ENCODE data around the gene HTR1B.

Gene HTR1B

GRCh38 chr6:77455271-77455670 lies 8.0 kb downstream of the HTR1B start:
- DNase-seq, result no peak

DNA sequence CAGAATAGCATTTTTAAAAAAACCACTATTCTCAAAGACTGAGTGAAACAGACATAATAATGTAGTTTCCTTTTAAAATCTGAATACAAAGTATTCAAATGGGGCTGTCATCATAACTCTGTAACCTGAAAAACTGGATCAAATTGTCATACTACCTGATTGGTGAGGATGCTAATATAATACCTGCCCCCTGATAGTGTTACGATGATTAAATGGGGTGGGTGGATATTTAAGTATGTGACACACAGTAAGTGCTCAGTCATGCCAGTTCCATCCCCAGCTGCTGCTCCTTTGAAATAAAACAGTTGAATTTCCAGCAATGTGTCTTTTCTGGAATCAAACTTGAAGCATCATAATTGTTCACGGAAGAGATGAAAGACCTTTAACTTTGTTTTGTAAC lies 8.9 kb downstream of the HTR1B start:
- DNase-seq, result no peak

DNA sequence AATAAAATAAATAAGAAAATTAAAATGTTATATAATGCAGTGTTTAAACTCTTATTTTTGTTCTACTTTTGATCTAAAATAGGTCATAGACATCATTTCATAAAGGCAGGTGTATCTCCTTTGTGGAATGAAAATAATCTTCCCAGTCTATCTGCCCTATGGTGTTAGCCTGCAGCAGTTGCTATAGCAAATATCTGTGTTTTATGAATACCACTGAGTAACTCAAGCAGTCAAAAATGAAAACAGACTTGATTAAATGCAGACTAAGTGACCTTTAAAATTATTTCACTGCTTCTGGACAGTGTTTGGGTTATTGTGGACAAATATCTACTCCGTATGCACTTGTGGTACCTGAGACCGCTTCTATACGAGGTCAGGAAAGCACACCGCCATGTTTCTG lies 11.8 kb downstream of the HTR1B start:
- no peak for DNase-seq

- DNase-seq, result no peak
Measured at GRCh38 chr6:77450924-77451323, 12.4 kb downstream of the HTR1B start.

DNA sequence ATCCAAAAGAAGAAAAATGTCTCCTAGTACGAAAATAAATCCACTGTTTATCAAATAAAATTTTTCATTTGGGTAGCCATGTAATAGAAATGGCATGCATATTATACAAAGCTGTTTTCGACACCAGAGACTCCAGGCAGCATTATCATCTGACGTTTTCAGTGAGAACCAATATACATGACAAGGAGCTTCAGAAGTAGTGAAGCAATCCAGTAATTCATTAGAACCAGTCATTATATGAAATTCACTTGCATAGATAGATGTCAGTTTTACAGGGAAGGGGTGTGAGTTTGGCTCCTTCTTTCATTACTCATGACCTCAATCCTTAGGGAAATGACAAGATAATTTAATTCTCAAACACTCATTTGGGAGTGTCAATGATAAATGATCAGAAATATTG lies 14.7 kb downstream of the HTR1B start:
- no peak for DNase-seq

- DNase-seq, result no peak
Measured at GRCh38 chr6:77447254-77447653, 16.0 kb downstream of the HTR1B start.

DNA sequence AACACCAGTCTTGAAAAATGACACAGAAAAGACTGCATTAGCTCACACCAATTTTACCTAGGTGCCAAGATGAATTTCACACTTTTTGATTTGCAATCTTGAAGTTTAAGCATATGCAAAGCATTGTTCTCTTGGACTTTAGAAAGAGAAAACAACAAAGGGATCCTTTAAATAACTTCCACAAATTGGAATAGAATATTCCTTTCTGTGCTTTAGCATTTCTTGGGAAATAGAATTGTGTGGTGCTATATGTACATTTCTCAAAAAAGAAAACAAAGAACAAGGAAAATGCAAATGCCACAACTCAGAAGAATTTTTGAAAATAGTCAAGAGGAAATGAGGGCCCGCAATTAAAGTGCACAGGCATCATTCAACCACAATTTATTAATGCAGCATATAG lies 17.0 kb downstream of the HTR1B start:
- DNase-seq, result no peak

GRCh38 chr6:77445214-77445613 lies 18.1 kb downstream of the HTR1B start:
- DNase-seq, result no peak

DNA sequence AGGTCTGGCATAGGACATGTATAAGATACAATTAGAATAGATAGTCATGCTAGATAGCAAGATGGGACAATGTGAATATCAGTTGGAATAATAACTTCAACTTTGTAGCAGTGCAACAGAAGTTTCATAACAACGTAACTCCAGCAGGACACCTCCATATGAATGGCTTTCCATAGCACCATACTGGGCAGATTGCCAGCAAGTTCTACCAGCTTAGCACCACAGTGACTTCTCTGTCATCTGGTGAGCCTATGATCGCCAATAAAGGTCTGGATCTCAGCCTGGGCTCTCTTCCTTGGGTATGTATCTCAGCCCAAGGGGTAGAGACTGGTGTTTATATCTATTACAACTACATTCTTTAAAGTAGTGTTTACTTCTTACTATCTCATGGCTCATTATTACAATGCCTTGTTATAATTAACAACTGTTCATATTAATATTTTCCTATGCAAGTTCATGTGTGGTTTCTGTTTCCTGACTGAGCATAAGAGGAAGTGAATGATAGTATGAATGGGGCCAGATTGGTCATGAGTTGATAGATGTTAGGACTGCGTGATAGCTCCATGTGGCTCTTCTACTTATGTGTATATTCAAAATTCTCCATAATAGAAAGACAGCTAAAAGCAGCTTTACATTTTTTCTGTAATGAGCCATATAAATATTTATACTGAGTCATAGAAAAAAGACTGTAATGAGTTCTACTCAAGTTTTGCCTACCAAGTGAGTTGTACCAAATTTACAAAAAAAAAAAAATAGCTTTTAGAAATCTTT lies 22.9 kb downstream of the HTR1B start:
- no peak for DNase-seq

GRCh38 chr6:77433888-77434287 lies 29.4 kb downstream of the HTR1B start:
- DNase-seq, result no peak

GRCh38 chr6:77430504-77430903 lies 32.8 kb downstream of the HTR1B start:
- no peak for DNase-seq

DNA sequence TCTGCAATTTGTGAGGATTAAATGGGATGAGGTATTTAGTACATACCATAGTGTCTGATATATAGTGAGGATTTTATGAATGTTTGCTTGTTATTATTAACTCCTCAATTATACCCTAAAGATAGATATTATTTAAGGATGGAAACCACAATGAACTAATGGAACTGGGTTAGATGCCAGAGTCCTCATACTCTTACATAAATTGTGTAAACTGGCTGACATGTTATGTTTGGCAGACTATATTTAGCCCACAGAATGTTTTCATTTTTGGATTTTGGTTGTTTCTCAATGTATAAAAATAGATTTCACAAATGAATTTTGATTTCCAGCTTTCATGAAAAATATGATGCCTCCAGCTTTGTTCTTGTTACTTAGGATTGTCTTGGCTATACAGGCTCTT lies 37.6 kb downstream of the HTR1B start:
- DNase-seq, result no peak

DNA sequence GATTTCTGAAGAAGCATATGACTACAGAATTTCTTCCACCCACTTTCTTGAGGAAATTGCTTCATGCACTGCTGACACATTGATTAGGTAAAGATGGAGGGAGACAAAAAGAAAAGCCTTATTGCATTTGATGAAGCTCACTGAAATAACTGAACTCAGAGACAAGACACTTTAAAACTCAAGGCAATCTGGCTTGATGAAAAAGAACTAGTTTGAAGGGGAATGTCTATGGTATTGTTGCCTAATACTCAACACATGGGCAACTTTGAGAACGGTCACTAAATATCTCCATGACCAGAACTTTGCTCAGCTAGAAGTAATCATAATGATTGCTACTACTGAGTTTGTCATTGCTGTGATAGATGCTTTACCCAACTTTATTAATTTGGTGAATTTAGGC lies 38.1 kb downstream of the HTR1B start:
- DNase-seq, result no peak

- no peak for DNase-seq
Measured at GRCh38 chr6:77424761-77425160, 38.5 kb downstream of the HTR1B start.

- DNase-seq, result no peak
Measured at GRCh38 chr6:77416839-77417238, 46.5 kb downstream of the HTR1B start.

GRCh38 chr6:77415706-77416105 lies 47.6 kb downstream of the HTR1B start:
- DNase-seq, result no peak

Measured in activated naive CD4-positive, alpha-beta T cell treated with anti-CD3 and anti-CD28 coated beads, Interleukin-2, amount 50 U/mL, for 16 hours (primary cell).